Mesenteric fat pad (tissue), 1 donor: Measurements from ENCODE around the gene ATP6V1C2. TPM values are rescaled to one million over a fixed set of nuclear protein-coding genes. Genes with fewer than 3 reads are reported as not detected.

Experiments used
- DNase-seq: peaks from one replicate; pipeline ENCODE4 v3.0.0-alpha.2; 2020; ENCODE audit warnings: low spot score
- total RNA-seq: library from RNA; stranded (reverse); fragmentation: NEBNext Ultra II Directional; extraction: Animal tissue kit (Norgen Biotek cat#: 25700); gene quantifications from one replicate; pipeline ENCODE4 v1.2.1, GENCODE V29; 2021
- donor health status: DM: yes; HTN: yes; CAD: no.

The ATP6V1C2 gene
- total RNA-seq, 1 donor from 2014 or later: 1.4 TPM

DNA sequence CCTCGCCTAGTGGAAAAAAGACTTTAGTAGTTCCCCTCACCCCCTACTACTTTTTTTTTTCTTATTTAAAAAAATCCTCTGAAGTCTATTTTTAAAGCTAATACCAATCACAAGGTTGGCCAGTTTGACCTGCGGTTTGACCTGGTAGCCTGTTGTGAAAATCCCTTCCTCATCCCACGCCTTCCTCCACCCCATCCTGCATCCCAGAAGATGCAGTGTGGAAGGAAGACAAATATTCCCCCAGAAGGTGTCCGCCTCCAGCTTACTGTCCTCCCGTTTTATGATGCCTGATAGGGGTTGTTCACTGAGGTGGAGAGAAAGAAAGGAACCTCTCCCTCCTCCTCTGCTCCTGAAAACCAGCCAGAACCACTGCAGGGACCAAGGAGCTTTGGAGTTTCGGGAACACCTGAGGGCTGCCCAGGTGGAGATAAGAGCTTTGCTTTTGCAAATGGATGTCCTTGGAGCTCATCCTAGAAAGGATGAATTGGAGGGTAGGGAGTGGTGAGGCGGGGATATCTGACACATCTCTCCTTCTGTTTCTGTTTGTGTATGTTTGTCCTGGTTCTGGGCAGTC is 909 bp downstream of the ATP6V1C2 start:
- DNase-seq: no peak

DNA sequence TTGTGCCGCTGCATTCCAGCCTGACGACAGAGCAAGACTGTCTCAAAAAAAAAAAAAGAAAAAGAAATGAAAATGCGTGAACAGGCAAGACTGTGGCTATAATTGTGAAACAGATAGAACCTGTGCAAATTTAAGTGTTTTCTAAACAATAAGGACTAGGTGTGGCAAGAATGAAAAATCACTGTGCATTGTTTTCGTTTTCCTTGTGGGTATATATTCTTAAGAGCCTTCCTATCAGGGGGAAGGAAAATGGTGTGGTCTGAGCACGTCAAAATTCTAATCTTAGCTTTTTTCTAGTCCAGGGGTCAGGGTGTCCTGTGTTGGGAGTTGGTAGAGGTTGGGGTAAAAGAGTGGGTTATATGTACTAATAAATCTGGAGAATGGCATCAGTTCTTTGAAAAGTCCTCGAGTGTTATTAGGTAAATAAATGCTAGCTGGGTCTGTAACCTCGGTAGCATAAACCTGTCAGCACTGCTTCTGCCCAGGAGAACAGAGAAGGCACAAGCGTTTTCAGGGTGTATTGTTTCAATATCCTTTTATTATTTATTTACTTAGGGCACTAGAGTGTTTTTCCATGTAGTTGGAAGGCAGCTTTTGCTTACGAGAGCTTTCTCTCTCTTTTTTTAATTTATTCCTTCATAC is 11.6 kb downstream of the ATP6V1C2 start:
- DNase-seq: no peak

DNA sequence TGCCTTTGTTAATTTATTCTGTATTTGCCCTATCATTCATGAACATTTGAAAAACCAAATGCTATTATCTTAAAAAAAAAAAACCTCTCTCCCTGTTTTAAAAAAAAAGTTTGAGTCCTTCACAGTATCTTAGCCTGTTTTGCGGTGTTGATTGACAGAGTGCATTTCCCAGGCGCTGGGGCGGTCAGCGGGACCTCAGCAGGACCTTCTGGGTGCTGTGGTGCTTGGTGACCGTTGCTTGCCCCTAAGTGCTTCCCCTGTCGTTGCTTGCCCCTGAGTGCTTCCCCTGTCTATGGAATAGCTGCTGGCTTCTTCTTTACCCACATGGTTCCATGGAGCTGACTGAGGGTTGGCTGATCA is 12.1 kb downstream of the ATP6V1C2 start:
- DNase-seq: no peak

DNA sequence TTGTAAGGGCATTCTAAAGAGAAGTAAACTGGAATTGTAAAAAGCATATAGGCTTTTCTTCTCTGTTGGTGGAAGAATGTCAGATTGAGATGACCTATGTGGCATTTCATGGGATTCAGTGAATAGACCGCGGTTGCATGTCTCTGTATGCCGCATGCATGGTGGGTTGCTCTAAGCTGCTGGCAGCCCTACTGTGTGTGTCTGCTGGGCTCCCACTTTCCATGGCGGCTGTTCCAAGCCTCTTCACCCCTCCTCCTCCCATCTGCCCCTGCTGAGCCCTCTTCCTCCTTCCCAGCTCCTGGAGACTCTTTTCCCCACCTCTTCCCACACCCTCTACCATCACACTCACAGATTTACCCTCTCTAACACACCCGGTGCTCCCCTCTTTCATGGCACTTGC is 12.6 kb downstream of the ATP6V1C2 start:
- no peak for DNase-seq

DNA sequence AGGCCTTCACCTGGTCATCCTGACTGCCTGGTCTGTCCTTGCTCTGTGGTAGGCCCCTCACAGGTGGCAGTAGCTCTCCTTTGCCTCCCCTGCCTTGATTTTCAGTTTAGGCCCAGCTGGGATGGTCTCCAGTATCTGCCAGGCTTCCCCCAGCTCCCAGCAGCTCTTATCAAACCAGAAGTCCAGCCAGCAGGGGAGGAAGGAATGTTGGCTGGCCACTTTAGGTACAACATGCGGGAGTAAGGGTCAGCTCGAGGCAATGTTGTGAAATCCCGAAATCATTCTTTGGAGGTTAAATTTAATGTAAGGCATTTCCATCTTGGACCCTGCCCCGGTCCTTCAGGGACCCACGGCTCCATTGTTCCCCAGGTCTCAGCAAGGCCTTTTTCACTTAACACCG is 16.8 kb downstream of the ATP6V1C2 start:
- no peak for DNase-seq

DNA sequence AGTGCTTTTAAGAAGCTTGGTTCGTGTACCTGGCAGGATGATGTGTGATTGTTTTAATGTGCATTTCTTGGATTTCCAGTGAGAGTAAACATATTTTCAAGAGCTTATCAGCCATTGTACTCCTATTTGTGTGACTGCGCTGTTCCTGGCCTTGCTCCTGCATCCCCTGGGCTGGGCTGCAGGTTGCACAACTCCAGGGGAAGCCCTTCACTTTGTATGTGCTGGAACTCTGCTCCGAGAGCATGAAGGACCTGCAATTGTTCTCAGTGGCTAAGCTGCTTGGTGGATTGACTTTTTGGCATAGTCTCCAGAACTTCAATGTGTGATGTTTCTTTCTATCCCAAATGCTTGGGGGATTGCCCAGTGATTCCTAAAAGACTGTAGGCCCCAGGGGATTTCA is 18.8 kb downstream of the ATP6V1C2 start:
- DNase-seq: no peak

DNA sequence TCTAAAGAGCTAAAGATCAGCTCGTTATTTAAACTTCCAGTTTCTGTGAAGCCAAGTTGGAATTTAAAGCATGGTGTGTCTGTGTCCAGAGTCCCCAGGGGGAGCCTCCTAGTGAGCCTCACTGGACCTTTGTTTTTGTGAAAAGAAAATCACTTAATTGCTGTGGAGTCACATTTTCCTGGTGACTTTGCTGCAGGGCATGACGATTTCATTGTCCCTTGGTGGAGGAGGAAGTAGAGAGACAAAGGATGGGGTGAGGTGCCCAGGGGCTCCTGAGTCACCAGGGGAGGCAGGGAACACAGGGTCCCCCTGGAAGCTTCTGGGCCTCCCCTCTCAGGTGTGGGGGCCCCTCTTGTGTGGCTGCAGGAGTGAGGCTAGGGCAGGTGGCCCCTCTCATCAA is 19.7 kb downstream of the ATP6V1C2 start:
- DNase-seq: no peak

DNA sequence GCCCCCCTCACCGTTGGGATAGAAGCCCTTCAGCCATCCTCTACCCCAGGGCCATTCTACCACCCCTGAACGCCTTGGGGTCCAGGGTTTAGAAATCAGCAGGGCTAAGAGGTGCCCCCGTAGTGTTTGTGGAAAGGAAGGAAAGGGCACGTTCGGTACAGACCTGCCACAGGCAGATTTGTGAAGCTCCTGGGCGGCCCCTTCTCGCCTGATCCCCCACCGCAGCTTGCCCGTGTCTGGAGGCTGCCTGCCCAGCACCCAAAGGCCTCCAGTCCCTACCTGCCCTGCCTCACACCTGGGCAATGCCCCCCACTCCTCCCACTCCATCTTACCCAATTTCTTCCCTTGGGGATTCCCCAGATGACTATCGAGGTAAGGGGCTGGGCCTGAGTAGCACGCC is 21.2 kb downstream of the ATP6V1C2 start:
- no peak for DNase-seq

DNA sequence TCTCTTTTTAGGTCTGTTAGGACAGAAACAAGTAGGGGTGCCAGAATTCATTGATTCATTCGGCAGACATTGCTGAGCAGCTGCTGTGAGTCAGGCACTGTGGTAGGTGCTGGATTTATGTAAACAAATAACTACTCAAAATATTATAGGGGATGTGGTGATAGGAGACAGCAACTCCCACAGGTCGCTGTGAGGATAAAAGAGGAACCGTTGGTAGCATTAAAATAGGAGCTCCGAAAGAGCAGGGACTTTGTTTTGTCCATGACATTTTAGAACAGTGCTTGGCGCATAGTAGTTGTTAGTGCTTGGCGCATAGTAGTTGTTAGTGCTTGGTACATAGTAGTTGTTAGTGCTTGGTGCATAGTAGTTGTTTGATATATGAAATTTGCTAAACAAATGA is 29.2 kb downstream of the ATP6V1C2 start:
- no peak for DNase-seq

DNA sequence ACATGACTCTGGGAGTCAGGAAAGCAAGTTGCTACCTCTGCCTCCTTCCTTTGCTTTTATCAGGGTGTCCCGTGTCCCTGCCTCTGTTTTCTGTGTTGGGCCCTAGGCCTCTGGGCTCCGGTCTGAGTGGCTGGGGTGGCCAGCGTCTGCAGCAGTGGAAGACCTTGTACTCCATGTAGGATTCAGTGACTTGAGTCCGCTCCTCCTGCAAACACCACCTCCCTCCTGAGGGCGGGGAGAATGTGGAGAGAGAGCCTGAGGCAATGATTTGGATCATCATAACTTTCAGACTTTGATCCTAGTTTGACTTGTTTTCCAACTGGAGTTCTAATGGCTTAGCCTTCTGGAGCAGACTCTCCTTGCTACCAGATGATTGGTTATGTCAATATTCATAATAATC is 30.8 kb downstream of the ATP6V1C2 start:
- DNase-seq: no peak

DNA sequence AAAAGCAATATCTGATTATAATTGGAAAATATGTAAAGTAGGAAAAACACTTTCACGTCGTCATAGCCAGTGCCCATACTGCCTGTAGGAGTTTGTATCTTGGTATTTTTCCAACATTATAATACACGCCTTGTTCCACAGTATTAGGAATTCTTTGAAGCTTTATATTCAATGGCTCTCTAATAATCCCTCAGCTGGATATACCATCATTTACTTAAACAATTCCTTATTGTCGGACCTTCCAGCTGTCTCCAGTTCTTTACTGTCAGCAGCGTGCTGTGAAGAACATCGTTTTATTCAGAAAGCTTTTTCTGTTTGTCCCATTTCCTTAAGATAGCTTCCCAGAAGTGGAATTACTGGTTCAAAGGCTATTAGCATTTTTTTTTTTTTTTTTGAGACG is 31.7 kb downstream of the ATP6V1C2 start:
- DNase-seq: no peak

DNA sequence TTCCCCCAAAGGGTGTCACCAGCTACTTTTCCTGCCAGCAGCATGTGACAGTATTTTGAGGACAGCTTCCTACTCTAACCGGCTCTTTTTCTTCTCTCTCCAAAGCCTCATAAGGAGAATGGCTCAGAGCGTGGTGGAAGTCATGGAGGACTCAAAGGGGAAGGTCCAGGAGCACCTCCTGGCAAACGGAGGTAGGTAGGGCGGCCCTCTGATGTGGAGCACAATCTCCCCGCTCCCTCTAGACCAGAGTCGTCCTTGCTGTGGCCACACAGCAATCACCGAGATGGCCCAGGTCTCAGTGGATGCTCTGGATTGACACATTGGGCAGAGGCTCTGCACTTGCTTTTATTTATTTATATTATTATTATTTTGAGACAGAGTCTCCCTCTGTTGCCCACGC is 32.4 kb downstream of the ATP6V1C2 start:
- DNase-seq: no peak

DNA sequence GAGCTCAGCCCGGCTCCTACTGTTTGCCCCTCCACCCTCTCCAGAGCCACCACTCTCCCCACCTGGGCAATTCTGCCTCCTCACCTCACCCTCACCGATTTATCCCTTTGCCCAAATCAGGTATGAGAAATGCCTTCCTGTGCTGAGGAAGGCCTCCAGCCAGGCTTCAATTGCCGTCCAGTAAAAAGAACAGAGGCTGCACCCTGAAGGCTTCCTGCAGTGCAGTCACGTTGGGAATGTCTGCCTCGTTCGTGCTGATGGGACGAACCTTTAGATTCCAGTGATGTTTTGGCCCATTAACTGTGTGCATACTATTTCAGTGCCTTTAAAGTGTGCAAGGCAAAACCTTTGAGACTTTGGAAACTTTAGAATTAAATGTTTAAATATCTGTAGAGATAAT is 34.2 kb downstream of the ATP6V1C2 start:
- DNase-seq: no peak

DNA sequence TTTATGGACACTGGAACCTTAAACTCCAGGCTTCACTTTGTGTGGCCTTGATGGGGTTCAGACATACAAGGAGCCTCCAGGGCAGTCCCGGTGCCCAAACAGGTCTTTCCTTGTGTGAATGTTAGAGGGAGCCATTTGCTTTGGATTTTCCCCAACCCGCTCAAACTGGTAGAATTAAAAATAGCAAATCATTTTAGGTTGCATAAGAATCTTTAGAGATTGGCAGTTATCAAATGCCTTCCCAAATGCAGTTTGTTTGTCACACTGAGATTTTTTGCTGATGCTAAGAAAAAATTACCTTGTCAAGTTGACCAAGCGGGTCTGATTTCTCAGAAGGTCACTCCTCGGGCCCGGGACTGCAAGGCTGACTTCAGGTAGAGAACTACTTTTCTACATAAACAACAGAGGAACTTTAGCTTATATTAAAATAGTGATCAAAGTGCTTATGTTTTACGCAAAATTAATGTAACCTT is 36.4 kb downstream of the ATP6V1C2 start:
- DNase-seq: no peak

DNA sequence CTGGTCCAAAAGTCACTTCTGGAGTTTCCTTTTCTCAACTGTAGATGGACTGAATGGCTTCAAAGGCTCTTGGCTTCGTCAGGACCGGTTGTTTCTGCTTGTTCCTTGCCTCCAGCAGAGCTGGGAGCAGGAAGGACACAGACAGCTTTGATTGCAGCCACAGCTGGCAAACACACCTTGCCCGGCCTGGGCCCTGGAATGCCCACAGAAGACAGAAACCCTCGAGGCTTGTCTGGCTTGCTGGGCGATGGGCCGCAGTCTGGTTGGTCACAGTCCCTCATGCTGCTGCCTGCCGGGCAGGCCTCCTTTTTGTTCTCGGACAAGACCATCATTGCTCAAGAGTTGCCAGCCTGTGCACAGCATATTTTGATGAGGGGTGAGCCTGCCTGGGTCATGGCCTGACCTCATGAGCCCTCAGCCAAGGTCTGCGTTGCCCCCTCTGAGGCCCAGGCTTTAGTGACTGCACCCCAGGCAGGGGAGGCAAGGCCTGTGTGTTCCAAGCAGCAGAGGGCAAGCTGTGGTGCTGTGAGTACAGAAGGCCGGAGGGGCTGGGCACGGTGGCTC is 37.8 kb downstream of the ATP6V1C2 start:
- no peak for DNase-seq

DNA sequence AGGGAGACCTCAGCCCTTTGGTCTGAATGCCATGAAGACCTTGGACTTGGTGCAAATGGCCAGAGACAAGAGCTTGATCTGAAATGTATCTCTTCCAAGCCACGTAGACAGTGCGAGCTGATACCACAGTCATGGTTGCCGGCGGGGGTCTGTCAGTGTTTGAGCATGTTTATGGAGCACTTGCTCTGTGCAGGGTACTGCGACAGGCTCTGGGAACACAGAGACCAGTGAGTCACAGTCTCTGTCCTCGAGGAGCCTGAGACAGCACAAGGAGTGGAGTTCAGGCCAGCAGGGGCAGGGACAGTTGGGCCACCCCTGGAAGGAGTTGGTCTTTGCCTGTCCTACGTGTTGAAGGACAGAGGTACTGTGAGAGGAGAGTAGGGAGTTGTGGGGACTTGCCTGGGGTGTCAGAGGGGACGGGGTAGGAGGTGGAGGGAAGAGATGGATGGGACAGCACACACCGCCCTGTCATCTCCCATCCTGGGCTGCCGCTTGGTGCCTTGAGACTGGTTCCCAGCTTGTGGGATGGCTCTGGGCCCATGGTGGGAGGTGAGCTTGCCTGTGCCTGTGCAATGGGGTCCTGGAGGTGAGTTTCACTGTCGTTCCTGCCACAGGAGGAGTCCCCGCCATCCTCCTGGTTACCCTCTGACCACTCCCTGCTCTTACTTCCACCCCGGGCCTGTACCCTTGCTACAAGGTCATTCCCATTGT is 39.5 kb downstream of the ATP6V1C2 start:
- DNase-seq: no peak

DNA sequence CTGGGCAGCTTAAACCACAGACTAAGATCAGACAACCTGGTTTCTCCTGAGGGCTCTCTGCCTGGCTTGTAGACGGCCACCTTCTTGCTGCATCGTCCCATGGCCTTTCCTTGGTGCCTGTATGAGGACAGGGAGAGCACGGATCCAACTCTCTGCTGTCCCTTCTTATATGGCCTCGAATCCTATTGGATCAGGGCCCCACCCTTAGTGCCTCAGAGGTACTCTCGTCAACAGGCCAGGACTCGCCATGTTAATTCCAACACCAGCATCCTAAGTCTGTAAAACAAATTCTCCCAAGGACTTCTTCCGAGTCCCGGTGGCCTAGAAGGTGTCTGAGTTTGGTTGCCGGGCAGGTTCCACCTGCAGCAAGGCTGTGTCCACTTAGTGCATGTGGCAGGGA is 40.2 kb downstream of the ATP6V1C2 start:
- DNase-seq: no peak

DNA sequence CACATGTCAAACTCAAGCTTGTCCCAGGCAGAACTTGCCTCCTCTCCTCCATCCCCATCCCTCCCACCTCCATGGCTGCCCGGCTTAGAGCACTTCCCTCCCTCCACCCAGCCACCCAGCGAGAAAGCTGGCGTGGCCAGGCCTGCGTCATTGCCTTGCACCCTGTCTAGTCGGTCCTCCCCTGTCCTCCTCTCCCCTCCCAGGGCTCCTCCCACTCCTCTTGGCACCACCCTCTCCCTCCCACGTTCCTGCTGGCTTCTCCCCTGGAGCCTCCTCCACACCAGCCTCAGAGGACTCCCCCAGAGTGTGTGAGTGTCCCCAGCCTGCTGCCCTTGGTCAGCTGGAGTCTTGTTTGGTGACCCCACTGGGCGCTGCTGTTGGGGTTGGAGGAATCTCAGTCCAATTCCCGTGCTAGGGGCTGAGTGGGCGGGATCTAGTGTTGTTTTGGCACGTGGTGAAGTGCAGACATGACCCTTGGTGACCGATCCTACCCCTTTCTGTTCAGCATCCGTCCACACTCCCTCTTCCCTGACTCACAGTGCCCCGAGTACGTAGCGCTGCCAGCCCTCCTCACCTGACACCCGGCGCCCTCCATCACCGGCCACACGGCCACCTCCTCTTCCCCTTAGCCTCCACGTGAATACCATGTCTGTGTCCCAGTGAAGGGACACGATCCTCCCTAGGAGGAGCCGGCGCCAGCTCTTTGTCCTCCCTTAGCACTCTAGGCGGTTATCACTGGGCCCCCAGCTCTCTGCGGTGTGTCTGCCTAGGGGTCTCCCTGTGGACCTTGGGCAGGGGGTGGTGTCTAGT is 41.4 kb downstream of the ATP6V1C2 start:
- no peak for DNase-seq

DNA sequence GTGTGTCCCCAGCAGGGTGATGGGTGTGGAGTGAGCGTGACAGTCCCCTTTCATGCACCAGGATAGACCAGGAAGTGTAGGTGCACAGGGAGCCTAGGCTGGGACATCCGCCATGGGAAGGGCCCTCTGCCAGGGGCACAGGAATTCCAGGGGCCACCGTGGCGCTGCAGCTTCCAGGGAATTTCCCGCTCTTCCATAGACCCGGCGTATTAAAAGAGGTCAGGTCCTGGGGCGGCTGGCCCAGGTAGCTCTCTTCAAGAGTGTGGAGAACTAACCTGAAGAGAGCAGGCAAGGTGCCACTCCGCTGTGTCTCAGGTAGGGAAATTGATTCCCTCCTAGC is 42.0 kb downstream of the ATP6V1C2 start:
- DNase-seq: no peak

DNA sequence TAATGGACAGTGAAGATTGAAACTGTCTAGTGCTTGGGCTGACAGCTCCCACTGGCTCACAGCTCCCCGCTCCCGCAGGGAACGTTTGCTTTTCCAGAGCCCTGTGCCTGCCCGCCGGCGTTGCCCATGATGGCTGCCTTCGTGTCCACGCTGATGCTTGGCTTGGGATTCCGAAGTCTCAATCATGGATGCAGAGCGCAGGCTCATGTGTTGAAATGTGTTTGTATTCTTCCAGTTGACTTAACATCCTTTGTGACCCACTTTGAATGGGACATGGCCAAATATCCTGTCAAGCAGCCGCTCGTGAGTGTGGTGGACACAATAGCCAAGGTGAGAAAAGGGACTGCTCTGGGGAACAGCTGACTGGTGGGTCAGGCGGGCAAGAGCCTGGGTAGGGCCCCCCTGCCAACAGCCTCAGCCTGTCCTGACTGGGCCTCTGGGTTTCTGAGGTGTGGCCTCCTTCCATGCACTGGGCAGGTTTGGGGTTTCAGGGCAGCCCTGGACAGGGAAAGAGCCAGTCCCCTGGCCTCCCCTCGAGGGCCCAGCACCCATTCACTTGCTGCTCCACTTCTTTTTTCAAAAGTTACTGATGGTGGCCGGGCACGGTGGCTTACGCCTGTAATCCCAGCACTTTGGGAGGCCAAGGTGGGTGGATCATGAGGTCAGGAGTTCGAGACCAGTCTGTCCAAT is 42.8 kb downstream of the ATP6V1C2 start:
- DNase-seq: no peak

DNA sequence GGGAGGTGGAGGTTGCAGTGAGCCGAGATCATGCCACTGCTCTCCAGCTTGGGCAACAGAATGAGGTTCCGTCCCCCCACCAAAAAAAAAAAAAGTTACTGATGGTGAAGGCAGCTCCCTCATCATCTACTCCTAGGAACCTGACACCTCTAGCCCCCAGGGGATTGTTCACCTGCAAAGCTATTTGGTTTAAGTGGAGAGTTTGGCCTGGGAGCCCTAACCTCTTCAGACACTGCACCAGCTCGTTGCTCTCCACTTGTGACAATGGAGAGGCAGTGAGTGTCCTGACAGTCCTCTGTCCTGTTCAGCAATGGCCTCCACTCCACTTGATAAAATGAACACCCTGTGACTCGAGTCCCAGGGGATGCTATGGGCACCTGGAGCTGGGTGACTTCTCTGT is 43.5 kb downstream of the ATP6V1C2 start:
- DNase-seq: no peak
